NCI-H2171 treated with DMSO at 0.1 percent for 48 hours (cell line): ENCODE data around the gene C8G.

ENCODE experiments used
- DNase-seq: peaks from one replicate; lab custom pipeline; 2025; lab: John Stamatoyannopoulos, UW

The C8G gene

DNA sequence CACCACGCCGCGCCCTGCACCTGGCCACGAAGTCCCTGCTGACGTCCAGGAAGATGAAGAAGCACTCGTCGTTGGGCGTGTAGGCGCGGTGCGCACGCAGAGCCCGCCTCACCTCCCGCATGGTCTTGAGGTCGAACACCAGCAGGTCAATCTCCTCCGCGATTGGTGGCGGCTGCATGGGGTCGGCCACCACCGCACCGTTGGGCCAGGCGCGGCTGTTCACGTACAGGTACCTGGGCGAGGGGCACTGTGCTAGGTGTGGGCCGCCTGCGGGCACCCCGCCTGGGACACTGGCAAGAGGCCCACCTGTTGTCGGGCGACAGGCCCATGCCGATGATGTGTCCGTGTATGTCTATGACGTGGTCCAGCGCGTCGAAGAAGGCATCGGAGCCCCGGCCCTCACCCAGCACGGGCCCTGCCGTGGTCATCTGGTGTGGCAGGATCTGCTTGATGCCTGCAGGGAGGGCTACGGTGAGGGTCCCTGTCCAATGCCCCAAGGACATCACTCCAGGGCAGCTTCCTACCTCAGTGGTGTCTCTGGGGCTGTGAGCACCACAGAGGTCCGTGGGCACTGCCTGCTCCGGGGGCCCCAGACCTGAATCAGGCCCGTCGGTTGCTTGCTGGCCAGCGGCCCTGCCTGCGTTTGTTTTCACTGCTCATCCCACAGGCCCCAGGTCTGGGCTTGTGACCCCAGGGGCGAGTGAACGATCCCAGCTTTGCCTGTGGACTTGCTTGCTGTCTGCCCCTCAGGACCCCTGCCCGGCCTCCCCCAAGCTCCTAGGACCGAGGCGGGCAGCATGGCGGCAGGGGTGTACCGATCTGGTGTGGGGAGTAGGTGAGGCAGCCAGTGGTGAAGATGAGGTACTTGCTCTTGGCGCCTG is 3.6 kb upstream of the C8G start:
- no peak for DNase-seq

DNA sequence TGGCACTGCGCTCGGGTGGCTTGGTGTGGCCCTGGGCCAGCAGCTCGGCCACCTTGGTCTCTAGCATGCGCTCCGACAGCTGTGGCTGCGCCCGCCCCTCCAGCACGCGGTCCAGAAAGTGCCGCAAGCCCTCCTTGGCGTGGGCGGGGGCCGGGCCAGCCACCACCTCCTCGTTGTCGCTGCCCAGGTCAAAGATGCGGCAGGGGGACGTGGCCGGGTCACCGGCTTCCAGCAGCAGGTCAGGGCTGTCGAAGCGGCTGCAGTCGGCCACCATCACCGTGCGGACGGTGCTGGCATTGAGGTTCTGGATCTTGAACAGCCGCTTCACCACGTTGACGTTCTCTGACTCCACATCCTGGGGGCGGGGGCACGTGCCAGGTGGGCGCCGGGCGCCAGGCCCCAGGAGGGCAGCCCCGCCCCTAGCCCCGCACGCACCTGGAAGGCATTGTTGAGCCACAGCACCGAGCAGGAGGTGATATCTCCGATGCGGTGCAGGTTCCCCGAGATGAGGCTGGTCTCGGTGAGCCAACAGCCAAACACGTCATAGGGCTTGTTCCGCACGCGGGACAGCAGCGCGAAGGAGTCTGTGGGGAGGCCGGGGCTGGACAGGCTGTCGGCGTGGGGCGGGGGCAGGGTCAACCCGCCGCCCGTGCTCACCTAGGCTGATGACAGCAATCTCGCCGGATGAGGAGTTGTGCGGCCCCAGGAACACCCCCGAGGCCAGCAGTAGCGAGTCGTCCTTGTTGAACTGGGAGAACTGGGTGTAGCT is 2.7 kb upstream of the C8G start:
- no peak for DNase-seq

DNA sequence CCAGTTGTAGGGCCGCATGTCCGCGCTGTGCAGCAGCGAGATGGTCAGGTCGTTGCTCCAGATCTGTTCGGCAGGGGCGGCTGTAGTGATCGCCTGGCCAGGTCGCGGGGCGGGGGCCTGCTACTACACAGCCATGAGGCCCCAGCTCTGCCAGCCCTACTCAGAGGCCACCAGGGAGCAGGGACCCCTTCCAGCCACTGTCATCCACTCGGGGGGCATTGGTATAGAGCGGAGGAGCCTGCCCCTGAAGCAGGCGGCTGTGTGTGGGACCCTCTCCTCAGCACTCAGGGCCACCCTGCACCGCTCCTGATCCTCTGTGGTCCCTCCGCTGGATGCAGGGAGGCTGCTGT is 2.2 kb upstream of the C8G start:
- no peak for DNase-seq

DNA sequence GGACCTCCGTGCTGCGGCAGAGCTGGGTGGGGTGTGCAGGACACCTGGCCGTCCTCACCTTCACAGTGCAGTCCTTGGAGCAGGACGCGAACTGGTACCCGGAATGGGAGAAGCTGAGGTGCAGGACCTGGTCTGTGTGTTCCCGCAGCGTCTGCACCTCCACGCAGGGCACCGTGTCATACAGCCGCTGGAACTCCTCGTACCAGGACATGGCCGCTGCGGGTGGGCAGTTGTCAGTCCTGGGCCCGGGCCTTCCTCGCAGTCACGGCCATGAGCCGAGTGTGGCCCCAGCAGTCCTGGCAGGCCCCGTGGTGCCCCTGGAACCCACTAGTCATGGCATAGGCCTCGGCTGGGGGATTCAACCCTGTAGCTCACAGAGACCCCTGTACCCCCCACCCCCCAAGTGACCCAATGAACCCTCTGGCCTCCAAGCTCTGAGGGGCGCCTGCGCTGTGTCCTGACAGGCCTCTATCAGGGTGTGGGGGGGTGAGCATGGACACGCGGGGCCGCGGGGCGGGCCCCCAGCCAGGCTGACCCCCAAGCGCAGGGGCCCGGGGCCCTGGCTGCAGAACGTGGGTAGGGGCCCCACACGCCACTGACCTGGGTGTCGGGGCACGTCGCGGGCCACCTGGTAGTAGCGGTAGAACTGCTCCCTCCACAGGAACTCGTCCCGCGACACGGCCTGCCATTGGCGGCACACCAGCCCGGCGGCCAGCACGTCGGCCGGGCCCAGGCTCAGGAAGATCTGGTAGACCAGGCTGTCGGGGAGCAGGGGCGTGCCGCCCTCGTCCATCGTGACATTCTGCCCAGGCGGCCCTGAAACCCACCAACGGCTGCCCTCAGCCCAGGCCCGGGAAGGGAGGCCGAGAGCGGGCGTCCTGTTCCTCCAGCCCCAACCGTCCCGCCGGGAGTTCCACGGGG is 1.5 kb upstream of the C8G start:
- DNase-seq, result no peak

DNA sequence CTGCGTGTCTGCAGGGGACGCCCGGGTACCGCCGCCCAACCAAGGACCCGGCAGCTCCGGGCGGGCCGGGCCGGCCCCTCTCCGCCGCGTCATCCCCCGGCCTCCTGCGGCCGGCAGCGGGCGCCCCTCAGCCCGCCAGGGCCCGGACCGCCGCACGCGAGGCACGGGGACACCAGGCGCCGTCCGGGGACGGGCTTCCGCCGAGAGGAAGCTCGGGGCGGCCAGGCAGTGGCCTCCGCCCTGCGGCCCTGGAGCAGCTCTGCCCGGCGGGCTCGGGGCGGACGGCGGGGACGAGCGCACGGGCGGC is 878 bp upstream of the C8G start:
- no peak for DNase-seq

DNA sequence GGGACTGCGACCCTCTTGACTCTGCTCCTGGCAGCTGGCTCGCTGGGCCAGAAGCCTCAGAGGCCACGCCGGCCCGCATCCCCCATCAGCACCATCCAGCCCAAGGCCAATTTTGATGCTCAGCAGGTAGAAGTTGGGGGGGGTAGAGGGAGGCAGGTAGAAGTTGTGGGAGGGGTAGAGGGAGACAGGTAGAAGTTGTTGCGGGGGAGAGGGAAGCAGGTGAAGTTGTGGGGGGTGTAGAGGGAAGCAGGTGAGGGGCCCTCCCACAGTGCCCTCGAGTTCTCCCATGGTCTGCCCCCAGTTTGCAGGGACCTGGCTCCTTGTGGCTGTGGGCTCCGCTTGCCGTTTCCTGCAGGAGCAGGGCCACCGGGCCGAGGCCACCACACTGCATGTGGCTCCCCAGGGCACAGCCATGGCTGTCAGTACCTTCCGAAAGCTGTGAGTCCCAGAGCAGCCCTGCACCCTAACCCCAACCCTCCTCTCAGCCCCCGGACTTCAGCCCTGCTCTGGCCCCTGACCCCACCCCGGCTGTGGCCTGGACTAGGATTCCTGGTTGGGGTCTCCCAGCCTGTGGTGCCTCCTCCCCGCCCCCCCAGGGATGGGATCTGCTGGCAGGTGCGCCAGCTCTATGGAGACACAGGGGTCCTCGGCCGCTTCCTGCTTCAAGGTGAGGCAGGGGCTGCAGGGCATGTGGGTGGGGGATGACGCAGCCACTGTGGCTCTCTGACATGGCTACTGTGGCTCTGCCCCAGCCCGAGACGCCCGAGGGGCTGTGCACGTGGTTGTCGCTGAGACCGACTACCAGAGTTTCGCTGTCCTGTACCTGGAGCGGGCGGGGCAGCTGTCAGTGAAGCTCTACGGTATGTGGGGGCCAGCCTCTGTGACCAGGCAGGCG is 537 bp downstream of the C8G start:
- no peak for DNase-seq

DNA sequence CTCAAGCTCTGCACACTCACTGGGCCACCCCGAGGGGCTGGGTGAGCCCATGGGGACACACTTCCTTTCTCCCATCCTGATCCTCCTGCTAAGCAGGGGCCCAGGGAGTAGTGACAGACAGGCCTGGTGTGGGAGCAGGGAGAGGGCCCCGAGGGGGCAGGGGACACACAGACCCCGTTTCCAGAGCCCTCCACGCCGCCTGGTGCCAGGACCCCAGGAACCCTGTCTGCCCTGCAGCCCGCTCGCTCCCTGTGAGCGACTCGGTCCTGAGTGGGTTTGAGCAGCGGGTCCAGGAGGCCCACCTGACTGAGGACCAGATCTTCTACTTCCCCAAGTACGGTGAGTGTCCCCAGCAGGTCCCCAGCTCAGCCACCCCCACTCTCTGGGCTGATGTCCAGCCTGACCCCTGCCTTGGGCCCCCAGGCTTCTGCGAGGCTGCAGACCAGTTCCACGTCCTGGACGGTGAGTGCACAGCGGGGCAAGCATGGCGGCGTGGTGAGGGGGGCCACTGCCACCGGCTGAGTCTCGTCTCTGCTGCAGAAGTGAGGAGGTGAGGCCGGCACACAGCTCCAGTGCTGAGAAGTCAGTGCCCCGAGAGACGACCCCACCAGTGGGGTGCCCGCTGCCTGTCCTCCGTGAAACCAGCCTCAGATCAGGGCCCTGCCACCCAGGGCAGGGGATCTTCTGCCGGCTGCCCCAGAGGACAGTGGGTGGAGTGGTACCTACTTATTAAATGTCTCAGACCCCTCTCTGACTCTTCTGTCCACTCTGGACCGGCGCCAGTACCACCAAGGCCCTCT is 1.4 kb downstream of the C8G start:
- no peak for DNase-seq

DNA sequence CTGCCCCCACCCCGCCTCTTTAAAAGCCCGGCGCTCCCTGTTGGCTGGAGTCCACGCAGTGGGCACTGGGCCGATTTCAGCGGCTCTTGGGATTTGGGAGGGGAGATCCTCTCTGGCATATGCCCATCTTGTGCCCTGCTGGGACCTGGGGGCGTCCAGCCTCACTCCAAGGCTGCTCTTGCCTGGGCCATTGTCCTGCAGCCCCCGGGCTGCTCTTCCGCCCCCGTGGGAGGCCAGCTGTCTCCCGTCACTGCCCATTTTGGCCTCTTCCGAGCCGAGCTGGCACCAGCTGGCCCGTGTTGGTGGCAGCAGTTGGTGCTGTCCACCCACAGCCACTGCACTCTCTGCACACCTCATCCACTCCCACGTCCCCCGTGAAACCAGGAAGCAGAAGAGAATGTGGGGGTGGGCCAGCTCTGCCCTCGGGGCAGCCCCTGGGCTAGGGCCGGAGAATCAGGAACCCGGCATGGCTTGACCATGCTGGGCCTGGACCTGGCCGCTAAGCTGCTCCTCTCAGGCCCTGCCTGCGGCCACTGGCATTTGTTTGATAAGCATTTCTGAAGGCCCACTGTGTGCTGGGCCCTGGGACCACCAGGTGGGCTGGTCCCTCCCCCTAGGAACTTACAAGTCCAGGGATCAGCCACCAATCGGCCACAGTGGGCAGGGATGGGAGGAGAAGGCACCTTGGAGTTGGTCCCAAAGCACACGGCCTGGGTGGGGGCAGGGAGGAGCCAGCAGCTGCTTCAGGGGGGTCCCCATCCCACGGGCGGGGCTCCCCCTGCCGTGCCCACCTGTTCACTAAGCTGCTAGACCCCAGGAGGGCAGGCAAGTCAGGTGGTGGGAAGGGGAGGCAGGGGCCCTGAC is 2.2 kb downstream of the C8G start:
- peak; percentile 15 for DNase-seq

DNA sequence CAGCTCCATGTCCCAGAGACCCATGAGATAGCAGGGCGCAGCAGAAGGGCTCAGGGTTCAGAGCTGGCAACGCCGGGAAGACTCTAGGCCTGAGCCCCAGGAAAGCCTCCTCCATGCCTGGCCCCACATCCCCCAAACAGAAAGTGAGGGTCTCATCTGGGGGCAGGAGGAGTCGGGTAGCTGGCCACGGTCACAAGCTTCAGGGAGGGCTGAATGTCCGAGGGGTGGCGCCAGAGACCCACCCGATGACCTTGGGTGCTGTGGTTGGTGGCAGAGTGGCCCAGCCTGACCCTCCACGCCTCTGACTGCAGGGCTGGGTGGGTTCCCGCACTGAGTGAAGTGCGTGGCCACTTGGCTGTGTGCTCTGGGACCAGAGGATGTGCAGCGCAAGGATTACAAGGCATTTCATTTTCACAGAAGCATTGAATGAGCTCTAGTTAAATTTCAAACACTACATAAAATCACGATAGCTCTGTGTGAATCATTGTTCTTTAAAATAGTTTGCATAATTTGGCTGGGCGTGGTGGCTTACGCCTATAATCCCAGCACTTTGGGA is 3.0 kb downstream of the C8G start:
- DNase-seq, result no peak

DNA sequence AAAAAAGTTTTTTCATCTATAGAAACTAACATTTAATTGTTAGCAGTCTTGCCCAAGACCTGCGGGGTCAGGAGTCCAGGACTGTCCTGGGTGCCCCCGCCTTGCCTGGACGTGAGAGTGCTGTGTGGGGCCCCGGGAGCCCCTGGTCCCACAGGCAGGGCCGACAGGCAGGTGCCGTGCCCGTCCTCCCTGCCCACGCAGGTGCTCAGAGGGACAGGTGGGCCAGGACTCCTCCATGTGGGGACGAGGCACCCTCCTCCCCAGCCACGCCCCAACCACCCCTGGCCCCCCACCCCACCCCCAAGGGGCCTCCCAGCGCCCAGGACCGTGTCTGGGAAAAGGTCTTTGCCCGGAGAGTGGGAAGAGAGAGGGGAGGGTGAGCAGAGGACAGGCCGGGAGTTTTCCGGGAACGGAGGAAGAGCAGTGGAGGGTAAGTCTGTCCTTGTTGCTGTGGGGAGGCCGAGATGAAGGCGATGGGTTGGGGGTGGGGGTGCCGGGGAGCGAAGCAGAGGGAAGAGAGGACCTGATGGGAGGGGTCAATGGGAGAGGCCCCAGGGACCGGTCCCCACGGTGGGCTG is 4.3 kb downstream of the C8G start:
- DNase-seq, result no peak

DNA sequence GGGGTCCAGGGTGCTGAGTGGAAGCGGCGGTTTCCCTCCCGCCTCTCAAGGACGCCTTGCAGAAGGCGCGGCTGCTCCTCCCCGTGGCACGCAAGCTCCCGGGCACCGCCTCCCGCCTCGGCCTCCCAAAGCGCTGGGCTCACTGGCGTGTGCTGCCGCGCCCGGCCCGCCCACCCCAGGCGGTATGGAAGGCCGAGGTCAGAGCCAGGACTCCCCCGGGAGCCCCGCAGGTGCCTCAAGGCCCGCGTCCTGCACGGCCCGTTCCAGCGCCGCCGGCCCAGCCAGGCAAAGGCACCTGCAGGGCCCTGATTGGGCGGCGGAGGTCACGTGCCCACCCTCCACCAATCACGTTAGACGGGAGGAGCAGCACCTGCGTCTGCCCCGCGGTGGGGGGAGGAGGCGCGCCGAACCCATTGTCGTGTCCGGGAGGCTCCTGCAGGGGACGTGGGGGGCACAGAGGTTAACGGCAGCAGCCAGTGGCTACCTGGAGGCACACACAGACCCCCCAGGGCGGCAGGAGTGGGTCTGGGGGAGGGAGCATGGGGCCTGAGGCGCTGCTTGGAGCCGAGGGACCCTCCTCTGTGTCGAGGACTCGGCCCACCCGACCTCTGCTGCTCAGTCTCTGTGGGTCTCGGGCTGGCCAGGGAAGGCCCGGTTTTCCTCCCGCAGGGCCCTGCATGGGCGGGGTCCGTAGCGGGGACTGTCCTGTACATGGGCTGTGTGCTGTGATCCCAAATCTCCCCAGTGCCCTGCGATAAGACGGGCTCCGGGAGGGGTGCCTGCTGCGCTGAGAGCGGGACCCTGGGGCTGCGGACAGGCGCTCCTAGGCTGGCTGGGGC is 5.0 kb downstream of the C8G start:
- peak; percentile 96 for DNase-seq

DNA sequence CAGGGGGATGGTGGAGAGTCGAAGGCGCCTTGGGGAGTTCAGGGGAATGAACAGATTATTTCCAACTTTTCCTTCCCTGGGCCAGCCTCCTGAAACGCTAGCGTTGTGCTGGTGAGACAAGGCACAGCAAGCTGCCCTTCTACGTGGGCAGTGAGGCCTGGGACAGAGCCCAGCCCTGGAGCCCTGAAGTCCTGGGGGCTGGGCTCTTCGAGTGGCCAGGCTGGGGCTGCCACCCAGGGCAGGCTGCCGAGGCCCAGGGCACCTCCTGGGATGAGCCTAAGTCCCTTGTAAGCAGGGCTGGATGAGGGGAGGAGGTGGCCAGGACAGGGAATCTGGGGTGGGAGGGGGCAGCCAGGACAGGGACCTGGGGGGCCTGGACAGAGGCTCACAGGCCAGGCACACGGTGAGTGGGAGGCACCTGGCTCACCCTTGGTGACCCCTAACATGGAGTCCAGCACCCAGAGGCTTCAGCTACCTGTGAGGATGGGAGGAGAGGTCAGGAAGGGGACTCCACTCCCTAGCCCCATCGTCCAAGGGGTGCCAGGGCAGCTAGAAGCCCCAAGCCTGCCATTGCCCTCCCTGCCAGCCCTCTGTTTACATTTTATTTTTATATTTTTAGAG is 5.7 kb downstream of the C8G start:
- DNase-seq, result no peak

DNA sequence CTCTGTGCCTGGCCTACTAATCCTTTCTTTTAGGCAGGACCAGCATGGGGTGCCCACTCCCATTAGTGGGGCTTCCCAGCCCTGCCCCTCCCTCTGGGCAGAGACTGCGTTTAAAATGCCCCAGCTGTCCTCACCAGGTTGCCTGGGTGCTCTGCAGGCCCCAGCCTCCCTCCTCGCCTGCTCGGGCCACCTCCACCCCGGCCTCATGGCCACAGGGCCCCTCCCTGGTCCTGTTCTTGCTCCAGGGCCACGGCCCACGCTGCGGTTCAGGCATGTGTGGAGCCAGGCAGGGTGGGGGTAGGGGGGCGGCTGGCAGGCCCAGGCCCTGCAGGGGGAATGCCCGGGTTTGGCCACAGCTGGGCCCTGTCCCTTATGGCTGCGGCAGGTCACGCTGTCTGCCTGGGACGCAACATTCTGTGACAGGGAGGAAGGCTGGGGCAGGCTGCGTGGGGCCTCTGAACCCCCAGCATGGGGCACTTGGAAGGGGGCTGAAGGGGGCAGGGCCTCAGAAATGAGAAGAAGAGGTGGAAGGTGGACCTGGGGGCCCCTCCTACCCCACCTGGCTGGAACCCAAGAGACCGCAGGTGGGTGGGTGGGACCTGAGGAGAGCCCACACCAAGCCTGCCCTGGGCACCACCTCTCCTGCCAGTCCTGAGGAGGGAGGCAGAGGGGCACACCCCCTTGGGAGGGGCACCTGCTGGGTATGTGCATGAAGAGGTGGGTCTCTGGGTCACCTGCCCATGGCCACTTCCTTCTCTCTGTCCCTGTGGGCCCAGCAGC is 6.7 kb downstream of the C8G start, which contains the start of gene LCN12:
LCN12 (plus strand) TSS at position 733 of the 780 bp plus-strand sequence. CDS start 55 bp downstream, outside the sequence.
- no peak for DNase-seq

DNA sequence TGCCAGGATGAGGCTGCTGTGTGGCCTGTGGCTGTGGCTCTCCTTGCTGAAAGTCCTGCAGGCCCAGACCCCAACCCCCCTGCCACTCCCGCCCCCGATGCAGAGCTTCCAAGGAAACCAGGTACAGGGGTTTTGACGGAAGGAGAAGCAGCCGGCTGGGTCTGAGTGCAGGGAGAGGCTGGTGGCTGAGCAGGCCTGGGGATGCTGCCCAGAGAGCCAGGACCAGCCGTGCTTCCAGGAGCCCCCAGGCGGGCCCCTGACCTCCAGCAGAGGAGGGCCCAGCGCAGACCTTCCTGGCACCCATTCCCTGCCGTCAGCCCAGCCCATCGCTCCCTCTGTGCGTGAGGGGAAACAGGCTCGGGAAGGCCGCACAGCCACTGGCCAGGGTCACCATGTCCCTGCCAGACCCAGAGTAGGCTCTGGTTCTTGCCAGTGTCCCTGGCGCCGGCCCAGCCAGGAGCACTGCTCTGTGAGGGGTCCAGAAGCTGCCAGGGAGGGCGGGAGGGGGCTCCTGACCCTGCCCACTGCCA is 7.3 kb downstream of the C8G start:
- no peak for DNase-seq

DNA sequence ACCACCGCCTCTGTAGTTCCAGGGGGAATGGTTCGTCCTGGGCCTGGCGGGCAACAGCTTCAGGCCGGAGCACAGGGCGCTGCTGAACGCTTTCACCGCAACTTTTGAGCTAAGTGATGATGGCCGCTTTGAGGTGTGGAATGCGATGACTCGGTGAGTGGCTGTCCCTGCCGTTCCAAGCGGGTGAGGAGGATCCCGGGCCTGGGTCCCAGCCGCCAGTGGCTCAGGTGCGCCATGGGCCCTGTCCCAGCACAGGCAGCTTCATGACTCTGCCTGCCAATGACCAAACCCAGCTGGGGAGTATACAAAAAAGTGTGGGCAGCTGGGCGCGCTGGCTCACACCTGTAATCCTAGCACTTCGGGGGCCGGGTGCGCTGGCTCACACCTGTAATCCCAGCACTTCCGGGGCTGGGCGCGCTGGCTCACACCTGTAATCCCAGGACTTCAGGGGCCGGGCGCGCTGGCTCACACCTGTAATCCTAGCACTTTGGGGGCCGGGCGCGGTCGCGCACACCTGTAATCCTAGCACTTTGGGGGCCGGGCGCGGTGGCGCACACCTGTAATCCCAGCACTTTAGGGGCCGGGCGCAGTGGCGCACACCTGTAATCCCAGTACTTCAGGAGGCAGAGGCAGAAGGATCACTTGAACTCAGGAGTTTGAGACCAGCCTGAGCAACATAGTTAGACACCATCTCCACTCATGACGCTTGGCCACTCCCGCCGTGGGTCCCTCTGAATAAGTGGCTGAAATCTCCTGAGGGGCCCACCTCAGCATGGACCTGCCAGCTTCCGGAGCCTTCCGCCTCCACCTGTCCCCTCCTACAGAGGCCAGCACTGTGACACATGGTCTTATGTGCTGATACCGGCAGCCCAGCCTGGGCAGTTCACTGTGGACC is 8.1 kb downstream of the C8G start:
- DNase-seq, result no peak
